Vagina (tissue), 2 donors: Measurements from ENCODE around the gene MICALL2. TPM values are rescaled to one million over a fixed set of nuclear protein-coding genes. Genes with fewer than 3 reads are reported as not detected.

Source experiments
- DNase-seq, 2 donors: peaks; one replicate each; pipeline ENCODE4 v3.0.0-alpha.2; 2017; ENCODE audit errors: extremely low spot score in 2 of 2
- H3K27ac ChIP-seq: fragments of 200-600 bp; sonication (generic); one replicate; pipeline ENCODE4 v1.5.1; 2019
- H3K27me3 ChIP-seq: fragments of 200-600 bp; sonication (generic); one replicate; pipeline ENCODE4 v1.5.1; 2019
- H3K36me3 ChIP-seq, 2 donors: fragments of 200-600 bp; sonication (generic); one replicate each; pipeline ENCODE4 v1.5.1; 2017 to 2019
- H3K4me1 ChIP-seq: fragments of 200-600 bp; sonication (generic); one replicate; pipeline ENCODE4 v1.5.1; 2019
- H3K4me3 ChIP-seq, 2 donors: fragments of 200-600 bp; sonication (generic); 1 replicate in 1 of 2; 2 replicates in 1 of 2; pipeline ENCODE4 v1.5.1; 2016 to 2019
- H3K9me3 ChIP-seq: fragments of 200-600 bp; sonication (generic); one replicate; pipeline ENCODE4 v1.5.1; 2019
- POLR2A ChIP-seq, 2 donors: fragments of 450-650 bp; IDR thresholded peaks; one replicate each; pipeline ENCODE4 v1.6.1; 2017; ENCODE audit warnings: antibody characterized with exemption in 2 of 2, mild to moderate bottlenecking in 2 of 2, moderate library complexity in 2 of 2
- POLR2AphosphoS5 ChIP-seq, 2 donors: sonication (generic); formaldehyde crosslinking; IDR thresholded peaks; one replicate each; pipeline ENCODE4 v1.9.0; 2017; ENCODE audit warnings: antibody characterized with exemption in 2 of 2, mild to moderate bottlenecking in 2 of 2, low read depth in 1 of 2; ENCODE audit not compliant: insufficient read depth in 1 of 2
- intact Hi-C: fragments of 100-400 bp; cut with DNase I; formaldehyde crosslinking; loops from one replicate; pipeline ENCODE4 v1.15.1; 2023
- total RNA-seq: library from RNA; depleted of rRNA; stranded (reverse); fragments of >200 nt; gene quantifications from one replicate; pipeline ENCODE4 v1.2.3, GENCODE V29; 2016
- TF ChIP-seq, protein P1 (sequence below), 3 experiments: fragments of 450-650 bp in 2 of 3; fragments of 200-600 bp in 1 of 3; sonication (generic) in 1 of 3; IDR thresholded peaks; one replicate each; pipeline ENCODE4 v1.5.1; 2017 to 2019; ENCODE audit warnings: antibody characterized with exemption in 3 of 3, mild to moderate bottlenecking in 2 of 3, moderate library complexity in 2 of 3

Gene MICALL2
- total RNA-seq, 1 donor from 2014 or later: 15.7 TPM

GRCh38 chr7:1401011-1401410 is 58.3 kb downstream of the MICALL2 start:
- intact Hi-C loops: no loop called here
- H3K27me3 ChIP-seq: no peaks in the 10 kb centered on the region
- no peak for DNase-seq
- no peak for TF ChIP-seq POLR2A (IDR thresholded peaks at IDR 0.05)
- TF ChIP-seq, protein P1, sequence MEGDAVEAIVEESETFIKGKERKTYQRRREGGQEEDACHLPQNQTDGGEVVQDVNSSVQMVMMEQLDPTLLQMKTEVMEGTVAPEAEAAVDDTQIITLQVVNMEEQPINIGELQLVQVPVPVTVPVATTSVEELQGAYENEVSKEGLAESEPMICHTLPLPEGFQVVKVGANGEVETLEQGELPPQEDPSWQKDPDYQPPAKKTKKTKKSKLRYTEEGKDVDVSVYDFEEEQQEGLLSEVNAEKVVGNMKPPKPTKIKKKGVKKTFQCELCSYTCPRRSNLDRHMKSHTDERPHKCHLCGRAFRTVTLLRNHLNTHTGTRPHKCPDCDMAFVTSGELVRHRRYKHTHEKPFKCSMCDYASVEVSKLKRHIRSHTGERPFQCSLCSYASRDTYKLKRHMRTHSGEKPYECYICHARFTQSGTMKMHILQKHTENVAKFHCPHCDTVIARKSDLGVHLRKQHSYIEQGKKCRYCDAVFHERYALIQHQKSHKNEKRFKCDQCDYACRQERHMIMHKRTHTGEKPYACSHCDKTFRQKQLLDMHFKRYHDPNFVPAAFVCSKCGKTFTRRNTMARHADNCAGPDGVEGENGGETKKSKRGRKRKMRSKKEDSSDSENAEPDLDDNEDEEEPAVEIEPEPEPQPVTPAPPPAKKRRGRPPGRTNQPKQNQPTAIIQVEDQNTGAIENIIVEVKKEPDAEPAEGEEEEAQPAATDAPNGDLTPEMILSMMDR (IDR thresholded peaks at IDR 0.05): no peak
- no peaks in the 10 kb centered on the region for H3K4me1 ChIP-seq
- H3K27ac ChIP-seq: no peak overlapping the region
- H3K9me3 ChIP-seq: no peaks in the 10 kb centered on the region
- H3K4me3 ChIP-seq: no peak overlapping the region
- H3K36me3 ChIP-seq: no peaks in the 10 kb centered on the region

GRCh38 chr7:1400371-1400770 is 58.9 kb downstream of the MICALL2 start:
- H3K27me3 ChIP-seq: no peaks in the 10 kb centered on the region
- H3K4me3 ChIP-seq: no peak overlapping the region
- no peaks in the 10 kb centered on the region for H3K9me3 ChIP-seq
- no peaks in the 10 kb centered on the region for H3K36me3 ChIP-seq
- TF ChIP-seq, protein P1 (IDR thresholded peaks at IDR 0.05): no peak
- TF ChIP-seq POLR2A (IDR thresholded peaks at IDR 0.05) (no peak), POLR2AphosphoS5 (IDR thresholded peaks at IDR 0.05; ENCODE audit: insufficient read depth in 1 of 2, low read depth in 1 of 2) (no peak)
- H3K27ac ChIP-seq: no peak overlapping the region
- no peak for DNase-seq
- H3K4me1 ChIP-seq: no peaks in the 10 kb centered on the region
- intact Hi-C loops: no loop called here

DNA sequence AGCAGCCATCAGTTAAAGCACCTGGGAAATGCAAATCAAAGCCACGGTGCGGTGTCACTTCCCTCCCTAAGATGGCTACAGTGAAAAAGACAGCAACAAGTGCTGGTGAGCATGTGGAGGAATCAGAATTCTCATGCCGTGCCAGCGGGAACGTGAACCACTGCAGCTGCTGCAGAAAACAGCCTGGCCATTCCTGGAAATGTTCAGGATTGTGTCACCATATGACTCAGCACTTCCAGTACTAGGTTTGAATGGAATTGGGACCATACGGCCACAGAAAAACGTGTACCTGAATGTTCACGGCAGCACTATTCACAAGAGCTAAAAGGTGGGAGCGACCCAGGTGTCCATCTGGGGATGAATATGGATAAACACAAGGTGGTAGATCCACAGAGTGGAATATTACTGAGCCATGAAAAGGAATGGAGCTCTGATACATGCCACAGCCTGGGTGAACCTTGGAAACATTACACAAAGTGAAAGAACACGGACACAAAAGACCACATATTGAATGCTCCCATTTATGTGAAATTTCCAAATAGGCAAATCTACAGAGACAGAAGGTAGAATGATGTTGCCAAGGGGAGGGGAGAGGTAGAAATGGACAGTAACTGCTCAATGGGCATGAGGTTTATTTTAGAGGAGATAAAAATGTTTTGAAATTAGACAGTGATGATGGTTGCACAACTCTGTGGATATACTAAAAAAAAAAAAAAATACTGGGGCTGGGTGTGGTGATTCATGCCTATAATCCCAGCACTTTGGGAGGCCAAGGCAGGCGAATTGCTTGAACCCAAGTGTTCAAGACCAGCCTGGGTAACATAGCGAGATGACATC is 61.6 kb downstream of the MICALL2 start:
- intact Hi-C loops: no loop called here
- H3K27ac ChIP-seq: no peak overlapping the region
- no peak for DNase-seq
- no peaks in the 10 kb centered on the region for H3K27me3 ChIP-seq
- TF ChIP-seq POLR2AphosphoS5 (IDR thresholded peaks at IDR 0.05; ENCODE audit: insufficient read depth in 1 of 2, low read depth in 1 of 2) (no peak), POLR2A (IDR thresholded peaks at IDR 0.05) (no peak)
- TF ChIP-seq, protein P1 (IDR thresholded peaks at IDR 0.05): no peak
- no peak overlapping the region for H3K4me3 ChIP-seq
- H3K9me3 ChIP-seq: no peaks in the 10 kb centered on the region
- no peaks in the 10 kb centered on the region for H3K4me1 ChIP-seq
- H3K36me3 ChIP-seq: no peaks in the 10 kb centered on the region

- TF ChIP-seq, protein P1 (IDR thresholded peaks at IDR 0.05): no peak
- no peak for TF ChIP-seq POLR2A (IDR thresholded peaks at IDR 0.05)
- no peak for TF ChIP-seq POLR2AphosphoS5 (IDR thresholded peaks at IDR 0.05; ENCODE audit: insufficient read depth in 1 of 2, low read depth in 1 of 2)
- no peak overlapping the region for H3K4me3 ChIP-seq
- intact Hi-C loops: no loop called here
These were observed 63.1 kb downstream of the MICALL2 start for GRCh38 chr7:1396195-1396594.

More at GRCh38 chr7:1396195-1396594, 63.1 kb downstream of the MICALL2 start:
- no peak for DNase-seq
- Histone ChIP-seq H3K9me3 (no peaks in the 10 kb centered on the region), H3K27me3 (no peaks in the 10 kb centered on the region), H3K4me1 (no peaks in the 10 kb centered on the region), H3K36me3 (no peaks in the 10 kb centered on the region), H3K27ac (no peak overlapping the region)
